Stimulated activated CD4-positive, alpha-beta T cell treated with anti-CD3 and anti-CD28 coated beads, Interleukin-15, amount 100 ng/mL, for 1 hour (primary cell): ENCODE results near the gene RNASET2.
"Not testable (repeated sequence)": the region's sequence is repeated elsewhere in the genome, so short reads cannot be mapped to it uniquely, and the experiment has no call there.

ENCODE experiments used
- DNase-seq, 2 donors: peaks; one replicate each; pipeline ENCODE4 v3.0.0-alpha.2; 2020; ENCODE audit warnings: low read depth in 1 of 2, low spot score in 1 of 2

RNASET2 gene

GRCh38 chr6:166928644-166929541, 27.5 kb downstream of the RNASET2 start:
- no peak for DNase-seq

- DNase-seq: no peak
Observed at GRCh38 chr6:166927935-166928643, 28.3 kb downstream of the RNASET2 start.

GRCh38 chr6:166927240-166927934, 29.0 kb downstream of the RNASET2 start:
- no peak for DNase-seq

- DNase-seq: no peak
Observed at GRCh38 chr6:166926748-166927147, 29.6 kb downstream of the RNASET2 start.

- DNase-seq: no peak
Observed at GRCh38 chr6:166925141-166925996, 31.0 kb downstream of the RNASET2 start.

GRCh38 chr6:166924531-166924930, 31.8 kb downstream of the RNASET2 start:
- no peak for DNase-seq

GRCh38 chr6:166922937-166923336, 33.4 kb downstream of the RNASET2 start:
- DNase-seq: no peak

GRCh38 chr6:166921570-166921969, 34.8 kb downstream of the RNASET2 start:
- DNase-seq: no peak

- no peak for DNase-seq
Observed at GRCh38 chr6:166916824-166917223, 39.5 kb downstream of the RNASET2 start.

GRCh38 chr6:166915484-166915883, 40.9 kb downstream of the RNASET2 start:
- not testable (repeated sequence) for DNase-seq

GRCh38 chr6:166914952-166915351, 41.4 kb downstream of the RNASET2 start:
- not testable (repeated sequence) for DNase-seq

- DNase-seq: no peak
Observed at GRCh38 chr6:166911248-166911677, 45.1 kb downstream of the RNASET2 start.

- DNase-seq: no peak
Observed at GRCh38 chr6:166910601-166911000, 45.7 kb downstream of the RNASET2 start.

- DNase-seq: no peak
Observed at GRCh38 chr6:166908811-166909210, 47.5 kb downstream of the RNASET2 start.

- DNase-seq: no peak
Observed at GRCh38 chr6:166907871-166908806, 48.2 kb downstream of the RNASET2 start.

- DNase-seq: no peak
Observed at GRCh38 chr6:166907373-166907841, 48.9 kb downstream of the RNASET2 start.

- DNase-seq: no peak
Observed at GRCh38 chr6:166906376-166907044, 49.8 kb downstream of the RNASET2 start.

- DNase-seq: no peak
Observed at GRCh38 chr6:166905505-166906134, 50.7 kb downstream of the RNASET2 start.
